MM.1S (cell line): ENCODE results near the gene MST1.
"Not testable (repeated sequence)": the region's sequence is repeated elsewhere in the genome, so short reads cannot be mapped to it uniquely, and the experiment has no call there.

ENCODE experiments used
- EZH2phosphoT487 ChIP-seq: fragments of 300-600 bp; sonication (generic); IDR thresholded peaks from 2 replicates; pipeline ENCODE4 v1.6.1; 2018; ENCODE audit warnings: antibody characterized with exemption, low read length
- TF ChIP-seq, protein P1 (sequence below): fragments of 300-600 bp; sonication (generic); IDR thresholded peaks from 2 replicates; pipeline ENCODE4 v1.5.1; 2016; ENCODE audit warnings: antibody characterized with exemption, low read length, mixed read lengths

- TF ChIP-seq, protein P1, sequence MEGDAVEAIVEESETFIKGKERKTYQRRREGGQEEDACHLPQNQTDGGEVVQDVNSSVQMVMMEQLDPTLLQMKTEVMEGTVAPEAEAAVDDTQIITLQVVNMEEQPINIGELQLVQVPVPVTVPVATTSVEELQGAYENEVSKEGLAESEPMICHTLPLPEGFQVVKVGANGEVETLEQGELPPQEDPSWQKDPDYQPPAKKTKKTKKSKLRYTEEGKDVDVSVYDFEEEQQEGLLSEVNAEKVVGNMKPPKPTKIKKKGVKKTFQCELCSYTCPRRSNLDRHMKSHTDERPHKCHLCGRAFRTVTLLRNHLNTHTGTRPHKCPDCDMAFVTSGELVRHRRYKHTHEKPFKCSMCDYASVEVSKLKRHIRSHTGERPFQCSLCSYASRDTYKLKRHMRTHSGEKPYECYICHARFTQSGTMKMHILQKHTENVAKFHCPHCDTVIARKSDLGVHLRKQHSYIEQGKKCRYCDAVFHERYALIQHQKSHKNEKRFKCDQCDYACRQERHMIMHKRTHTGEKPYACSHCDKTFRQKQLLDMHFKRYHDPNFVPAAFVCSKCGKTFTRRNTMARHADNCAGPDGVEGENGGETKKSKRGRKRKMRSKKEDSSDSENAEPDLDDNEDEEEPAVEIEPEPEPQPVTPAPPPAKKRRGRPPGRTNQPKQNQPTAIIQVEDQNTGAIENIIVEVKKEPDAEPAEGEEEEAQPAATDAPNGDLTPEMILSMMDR: not testable (repeated sequence)
- TF ChIP-seq EZH2phosphoT487: not testable (repeated sequence)
These were observed 1.9 kb downstream of the MST1 start for GRCh38 chr3:49687424-49687795.
